ELF-1 (cell line): ENCODE measurements around the gene LATS2.

Experiments used
- DNase-seq: peaks from one replicate; pipeline ENCODE4 v3.0.0-alpha.2; 2016; ENCODE audit warnings: low read depth, low spot score

LATS2 gene

GRCh38 chr13:20993661-20994440 lies 67.5 kb downstream of the LATS2 start:
- no peak for DNase-seq

GRCh38 chr13:20993211-20993610 lies 68.2 kb downstream of the LATS2 start:
- DNase-seq: no peak

- no peak for DNase-seq
Observed at GRCh38 chr13:20991741-20992520, 69.5 kb downstream of the LATS2 start.

- DNase-seq: no peak
Observed at GRCh38 chr13:20990910-20991525, 70.4 kb downstream of the LATS2 start.

- no peak for DNase-seq
Observed at GRCh38 chr13:20989656-20990321, 71.6 kb downstream of the LATS2 start.

- no peak for DNase-seq
Observed at GRCh38 chr13:20988909-20989655, 72.3 kb downstream of the LATS2 start.

GRCh38 chr13:20988033-20988908 lies 73.1 kb downstream of the LATS2 start:
- no peak for DNase-seq

- no peak for DNase-seq
Observed at GRCh38 chr13:20987599-20987998, 73.8 kb downstream of the LATS2 start.

- no peak for DNase-seq
Observed at GRCh38 chr13:20984879-20985278, 76.5 kb downstream of the LATS2 start.

GRCh38 chr13:20983386-20983785 lies 78.0 kb downstream of the LATS2 start:
- no peak for DNase-seq

GRCh38 chr13:20981370-20982095 lies 79.9 kb downstream of the LATS2 start:
- no peak for DNase-seq

GRCh38 chr13:20980899-20981298 lies 80.5 kb downstream of the LATS2 start:
- no peak for DNase-seq

- no peak for DNase-seq
Observed at GRCh38 chr13:20980430-20980829, 81.0 kb downstream of the LATS2 start.

GRCh38 chr13:20977394-20977793 lies 84.0 kb downstream of the LATS2 start:
- no peak for DNase-seq

GRCh38 chr13:20974981-20975585 lies 86.3 kb downstream of the LATS2 start:
- DNase-seq: peak; percentile 70

- DNase-seq: no peak
Observed at GRCh38 chr13:20973886-20974425, 87.4 kb downstream of the LATS2 start.

GRCh38 chr13:20972731-20973130 lies 88.7 kb downstream of the LATS2 start:
- no peak for DNase-seq

- no peak for DNase-seq
Observed at GRCh38 chr13:20969182-20969581, 92.2 kb downstream of the LATS2 start.

GRCh38 chr13:20968745-20969144 lies 92.6 kb downstream of the LATS2 start:
- no peak for DNase-seq
